Prostate gland (tissue), 2 donors: ENCODE data around the gene SLC44A3.

Experiments
- CTCF ChIP-seq, 4 experiments: fragments of 200-600 bp in 2 of 4; fragments of 450-650 bp in 2 of 4; sonication (generic) in 2 of 4; IDR thresholded peaks; 1 replicate in 3 of 4; 2 replicates in 1 of 4; pipeline ENCODE4 v1.5.1; 2016 to 2019; ENCODE audit warnings: antibody characterized with exemption in 4 of 4, mild to moderate bottlenecking in 2 of 4, moderate library complexity in 2 of 4
- POLR2A ChIP-seq: fragments of 450-650 bp; IDR thresholded peaks from one replicate; pipeline ENCODE4 v1.6.1; 2016; ENCODE audit warnings: antibody characterized with exemption, mild to moderate bottlenecking
- POLR2AphosphoS5 ChIP-seq: sonication (generic); formaldehyde crosslinking; IDR thresholded peaks from one replicate; pipeline ENCODE4 v1.6.1; 2017; ENCODE audit warnings: antibody characterized with exemption

GRCh38 chr1:94804442-94804837 is 15.7 kb upstream of the SLC44A3 start:
- TF ChIP-seq CTCF (IDR thresholded peaks at IDR 0.05) (no peak), POLR2AphosphoS5 (no peak), POLR2A (no peak)
